ENCODE measurements around the gene VWDE. TPM values are rescaled to one million over a fixed set of nuclear protein-coding genes. Genes with fewer than 3 reads are reported as not detected.

Gene VWDE
- total RNA-seq, 1 donor from 2014 or later, result 12.4 TPM

- no peak for DNase-seq
Observed at GRCh38 chr7:12305502-12305901, 98.2 kb downstream of the VWDE start.

GRCh38 chr7:12303495-12303894 lies 100.2 kb downstream of the VWDE start:
- no peak overlapping the region for H3K4me3 Mint-ChIP-seq (ENCODE audit: unreplicated experiment)
- no peaks in the 10 kb centered on the region for H3K36me3 Mint-ChIP-seq (ENCODE audit: unreplicated experiment)
- H3K9me3 Mint-ChIP-seq (ENCODE audit: unreplicated experiment), result no peaks in the 10 kb centered on the region
- H3K4me1 Mint-ChIP-seq (ENCODE audit: low read depth, unreplicated experiment), result peaks cover 5% of the 10 kb centered on the region
- H3K27me3 Mint-ChIP-seq (ENCODE audit: unreplicated experiment), result no peaks in the 10 kb centered on the region
- H3K27ac Mint-ChIP-seq (ENCODE audit: unreplicated experiment), result no peak overlapping the region
- no peak for DNase-seq
- TF ChIP-seq, protein P1, sequence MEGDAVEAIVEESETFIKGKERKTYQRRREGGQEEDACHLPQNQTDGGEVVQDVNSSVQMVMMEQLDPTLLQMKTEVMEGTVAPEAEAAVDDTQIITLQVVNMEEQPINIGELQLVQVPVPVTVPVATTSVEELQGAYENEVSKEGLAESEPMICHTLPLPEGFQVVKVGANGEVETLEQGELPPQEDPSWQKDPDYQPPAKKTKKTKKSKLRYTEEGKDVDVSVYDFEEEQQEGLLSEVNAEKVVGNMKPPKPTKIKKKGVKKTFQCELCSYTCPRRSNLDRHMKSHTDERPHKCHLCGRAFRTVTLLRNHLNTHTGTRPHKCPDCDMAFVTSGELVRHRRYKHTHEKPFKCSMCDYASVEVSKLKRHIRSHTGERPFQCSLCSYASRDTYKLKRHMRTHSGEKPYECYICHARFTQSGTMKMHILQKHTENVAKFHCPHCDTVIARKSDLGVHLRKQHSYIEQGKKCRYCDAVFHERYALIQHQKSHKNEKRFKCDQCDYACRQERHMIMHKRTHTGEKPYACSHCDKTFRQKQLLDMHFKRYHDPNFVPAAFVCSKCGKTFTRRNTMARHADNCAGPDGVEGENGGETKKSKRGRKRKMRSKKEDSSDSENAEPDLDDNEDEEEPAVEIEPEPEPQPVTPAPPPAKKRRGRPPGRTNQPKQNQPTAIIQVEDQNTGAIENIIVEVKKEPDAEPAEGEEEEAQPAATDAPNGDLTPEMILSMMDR (IDR thresholded peaks at IDR 0.05; ENCODE audit: partially characterized antibody, unreplicated experiment), result no peak

More at GRCh38 chr7:12305502-12305901, 98.2 kb downstream of the VWDE start:
- Mint-ChIP-seq H3K36me3 (ENCODE audit: unreplicated experiment) (no peaks in the 10 kb centered on the region), H3K27me3 (ENCODE audit: unreplicated experiment) (no peaks in the 10 kb centered on the region), H3K4me3 (ENCODE audit: unreplicated experiment) (no peak overlapping the region), H3K4me1 (ENCODE audit: low read depth, unreplicated experiment) (peaks cover 5% of the 10 kb centered on the region), H3K27ac (ENCODE audit: unreplicated experiment) (no peak overlapping the region), H3K9me3 (ENCODE audit: unreplicated experiment) (no peaks in the 10 kb centered on the region)
- TF ChIP-seq, protein P1 (IDR thresholded peaks at IDR 0.05; ENCODE audit: partially characterized antibody, unreplicated experiment), result no peak

DNA sequence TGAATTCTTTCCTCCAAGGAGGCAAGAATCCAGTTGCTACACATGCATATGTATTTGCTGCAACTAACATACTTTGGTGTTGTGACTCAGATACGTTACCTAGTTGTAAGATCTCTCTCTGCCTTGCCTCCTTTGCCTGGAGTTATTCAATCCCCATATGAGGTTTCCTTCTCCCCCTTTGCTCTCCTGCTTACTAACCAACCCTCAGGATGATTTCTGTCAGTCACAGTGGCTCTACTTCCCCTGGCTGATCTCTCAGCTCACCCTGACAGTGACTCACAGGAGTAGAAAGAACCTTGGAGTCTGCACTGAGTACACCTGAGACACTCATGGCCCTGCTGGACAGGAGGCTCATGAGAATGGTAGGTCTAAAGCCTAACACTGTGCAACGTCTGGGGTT lies 100.6 kb downstream of the VWDE start:
- DNase-seq, result no peak
- Mint-ChIP-seq H3K27ac (ENCODE audit: unreplicated experiment) (peak overlapping the region; percentile 16), H3K4me3 (ENCODE audit: unreplicated experiment) (no peak overlapping the region), H3K27me3 (ENCODE audit: unreplicated experiment) (no peaks in the 10 kb centered on the region), H3K4me1 (ENCODE audit: low read depth, unreplicated experiment) (peaks cover 5% of the 10 kb centered on the region), H3K9me3 (ENCODE audit: unreplicated experiment) (no peaks in the 10 kb centered on the region), H3K36me3 (ENCODE audit: unreplicated experiment) (no peaks in the 10 kb centered on the region)
- TF ChIP-seq, protein P1 (IDR thresholded peaks at IDR 0.05; ENCODE audit: partially characterized antibody, unreplicated experiment), result no peak

DNA sequence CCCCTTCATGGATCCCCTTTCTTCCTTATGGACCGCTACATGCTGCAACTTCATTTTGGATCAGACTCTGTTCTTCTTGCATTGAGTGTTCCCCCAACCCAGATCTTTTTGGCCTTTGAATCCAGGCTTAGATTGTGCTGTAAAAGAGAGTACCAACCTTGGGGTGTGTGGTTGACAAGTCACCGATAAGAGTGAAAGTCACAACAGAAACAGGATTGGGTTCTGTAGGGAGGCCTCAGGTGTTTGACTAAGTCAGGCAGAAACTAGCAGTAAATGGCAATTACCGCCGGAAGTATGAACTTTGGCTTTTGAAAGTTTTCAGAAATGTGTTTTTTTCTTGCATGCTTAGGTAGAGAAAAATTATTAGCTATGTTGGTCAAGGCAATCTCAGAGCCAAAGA lies 103.2 kb downstream of the VWDE start:
- TF ChIP-seq, protein P1 (IDR thresholded peaks at IDR 0.05; ENCODE audit: partially characterized antibody, unreplicated experiment), result no peak
- Mint-ChIP-seq H3K27ac (ENCODE audit: unreplicated experiment) (no peak overlapping the region), H3K4me3 (ENCODE audit: unreplicated experiment) (no peak overlapping the region), H3K27me3 (ENCODE audit: unreplicated experiment) (no peaks in the 10 kb centered on the region), H3K9me3 (ENCODE audit: unreplicated experiment) (no peaks in the 10 kb centered on the region), H3K4me1 (ENCODE audit: low read depth, unreplicated experiment) (peaks cover 5% of the 10 kb centered on the region), H3K36me3 (ENCODE audit: unreplicated experiment) (no peaks in the 10 kb centered on the region)
- no peak for DNase-seq

- H3K36me3 Mint-ChIP-seq (ENCODE audit: unreplicated experiment), result no peaks in the 10 kb centered on the region
- peaks cover 5% of the 10 kb centered on the region for H3K4me1 Mint-ChIP-seq (ENCODE audit: low read depth, unreplicated experiment)
- no peaks in the 10 kb centered on the region for H3K27me3 Mint-ChIP-seq (ENCODE audit: unreplicated experiment)
- no peak for DNase-seq
- TF ChIP-seq, protein P1 (IDR thresholded peaks at IDR 0.05; ENCODE audit: partially characterized antibody, unreplicated experiment), result no peak
- H3K4me3 Mint-ChIP-seq (ENCODE audit: unreplicated experiment), result no peak overlapping the region
- no peaks in the 10 kb centered on the region for H3K9me3 Mint-ChIP-seq (ENCODE audit: unreplicated experiment)
- no peak overlapping the region for H3K27ac Mint-ChIP-seq (ENCODE audit: unreplicated experiment)
Observed at GRCh38 chr7:12299367-12299766, 104.3 kb downstream of the VWDE start.
